ENCODE measurements around the gene DAP.
"Not testable (repeated sequence)": the region's sequence is repeated elsewhere in the genome, so short reads cannot be mapped to it uniquely, and the experiment has no call there.

The DAP gene

GRCh38 chr5:10631316-10631996 is 129.6 kb downstream of the DAP start:
- no peak for DNase-seq (ENCODE audit: low read depth, low spot score)
- no peak overlapping the region for H3K4me3 ChIP-seq (ENCODE audit: low read length)

- not testable (repeated sequence) for DNase-seq (ENCODE audit: low read depth, low spot score); H3K4me3 ChIP-seq (ENCODE audit: low read length)
These were observed 130.3 kb downstream of the DAP start for GRCh38 chr5:10630744-10631143.

GRCh38 chr5:10630126-10630525 is 130.9 kb downstream of the DAP start:
- H3K4me3 ChIP-seq (ENCODE audit: low read length): no peak overlapping the region
- DNase-seq (ENCODE audit: low read depth, low spot score): no peak

DNA sequence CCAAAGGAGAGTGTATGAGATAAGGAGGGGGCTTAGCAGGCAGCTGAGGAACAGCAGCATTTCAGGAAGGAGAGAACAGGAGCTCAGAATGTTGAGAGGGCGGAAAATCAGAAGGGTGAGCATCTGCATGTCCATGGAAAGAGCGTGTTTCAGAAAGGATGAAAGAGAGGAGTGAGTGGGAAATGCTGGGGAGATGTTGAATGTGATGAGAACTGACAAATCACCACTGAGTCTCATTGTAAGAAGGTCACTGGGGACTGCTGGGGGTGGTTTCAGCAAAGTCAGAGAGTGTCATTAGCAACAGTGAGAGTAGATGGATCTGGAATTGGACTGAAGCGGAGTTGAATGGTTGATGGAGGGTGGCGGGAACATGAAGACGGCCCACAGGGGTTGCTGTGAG is 131.4 kb downstream of the DAP start:
- DNase-seq (ENCODE audit: low read depth, low spot score): no peak
- H3K4me3 ChIP-seq (ENCODE audit: low read length): no peak overlapping the region

Data from Jurkat, Clone E6-1 (cell line).